Peyer's patch (tissue), 4 donors: ENCODE measurements around the gene TIMP2.

Experiments
- CTCF ChIP-seq, 6 experiments: fragments of 450-650 bp in 4 of 6; fragments of 200-600 bp in 2 of 6; sonication (generic) in 1 of 6; IDR thresholded peaks; one replicate each; pipeline ENCODE4 v1.5.1; 2017 to 2019; ENCODE audit warnings: antibody characterized with exemption in 6 of 6, mild to moderate bottlenecking in 3 of 6, moderate library complexity in 1 of 6
- POLR2A ChIP-seq, 2 donors: fragments of 450-650 bp; IDR thresholded peaks; one replicate each; pipeline ENCODE4 v1.5.1; 2017; ENCODE audit warnings: antibody characterized with exemption in 2 of 2, mild to moderate bottlenecking in 2 of 2, moderate library complexity in 2 of 2

GRCh38 chr17:78895322-78895721 lies 29.9 kb downstream of the TIMP2 start:
- no peak for TF ChIP-seq CTCF (IDR thresholded peaks at IDR 0.05)
- TF ChIP-seq POLR2A (IDR thresholded peaks at IDR 0.05): no peak
